NCI-H1092 treated with DMSO at 0.1 percent for 48 hours (cell line): ENCODE measurements around the gene TRIM8.

Experiments used
- DNase-seq: peaks from one replicate; lab custom pipeline; 2025; lab: John Stamatoyannopoulos, UW

Gene TRIM8

GRCh38 chr10:102701796-102702195 lies 57.5 kb downstream of the TRIM8 start:
- DNase-seq, result no peak

- DNase-seq, result no peak
Observed at GRCh38 chr10:102702742-102703141, 58.5 kb downstream of the TRIM8 start.

GRCh38 chr10:102704915-102705314 lies 60.6 kb downstream of the TRIM8 start:
- no peak for DNase-seq

- DNase-seq, result no peak
Observed at GRCh38 chr10:102705531-102705930, 61.3 kb downstream of the TRIM8 start.
